Neuronal stem cell (in vitro differentiated cells): ENCODE results near the gene GALNTL6.
A peak's percentile ranks its signal among the peaks of the same experiment; 100 is the strongest.

Experiments used
- DNase-seq: peaks from one replicate; pipeline ENCODE4 v3.0.0-alpha.2; 2013; ENCODE audit warnings: low spot score
- H2AFZ ChIP-seq: one replicate; pipeline ENCODE4 v1.6.1; 2013; ENCODE audit warnings: mild to moderate bottlenecking, low read length, inconsistent platforms
- H2AK5ac ChIP-seq: 2 replicates; pipeline ENCODE4 v1.6.1; 2013; ENCODE audit warnings: low read depth, mild to moderate bottlenecking, inconsistent platforms, low read length, moderate library complexity, mixed read lengths
- H2BK120ac ChIP-seq: 2 replicates; pipeline ENCODE4 v1.6.1; 2013; ENCODE audit warnings: low read depth, mild to moderate bottlenecking, inconsistent platforms, low read length, moderate library complexity, mixed read lengths
- H2BK12ac ChIP-seq: one replicate; pipeline ENCODE4 v1.6.1; 2013; ENCODE audit warnings: low read length, inconsistent platforms
- H2BK15ac ChIP-seq: 2 replicates; pipeline ENCODE4 v1.6.1; 2013; ENCODE audit warnings: mild to moderate bottlenecking, low read length, inconsistent platforms, mixed read lengths
- H2BK5ac ChIP-seq: one replicate; pipeline ENCODE4 v1.6.1; 2013; ENCODE audit warnings: inconsistent platforms, mild to moderate bottlenecking, low read length, moderate library complexity
- H3K14ac ChIP-seq: one replicate; pipeline ENCODE4 v1.6.1; 2013; ENCODE audit warnings: low read length, inconsistent platforms
- H3K18ac ChIP-seq: 2 replicates; pipeline ENCODE4 v1.6.1; 2013; ENCODE audit warnings: low read length, inconsistent platforms
- H3K23ac ChIP-seq: 2 replicates; pipeline ENCODE4 v1.6.1; 2013; ENCODE audit warnings: low read depth, mild to moderate bottlenecking, mixed read lengths, low read length, inconsistent platforms; ENCODE audit not compliant: poor library complexity
- H3K27ac ChIP-seq: replicated peaks from 3 replicates; pipeline ENCODE4 v1.5.1; 2013; ENCODE audit warnings: low read length, inconsistent platforms
- H3K27me3 ChIP-seq, 3 experiments: 2 replicates each; pipeline ENCODE4 v1.6.1; 2013; ENCODE audit warnings: low read length in 3 of 3, mild to moderate bottlenecking in 2 of 3, inconsistent platforms in 1 of 3, low read depth in 1 of 3, mixed read lengths in 1 of 3, moderate library complexity in 1 of 3; ENCODE audit not compliant: control insufficient read depth in 3 of 3, insufficient read depth in 3 of 3
- H3K36me3 ChIP-seq, 2 donors: replicated peaks in 1 of 2; 2 replicates each; pipeline ENCODE4 v1.6.1; 2013; ENCODE audit warnings: low read length in 2 of 2; ENCODE audit not compliant: control insufficient read depth in 2 of 2, insufficient read depth in 2 of 2
- H3K4ac ChIP-seq: 2 replicates; pipeline ENCODE4 v1.6.1; 2013; ENCODE audit warnings: inconsistent platforms, mild to moderate bottlenecking, low read length, moderate library complexity
- H3K4me1 ChIP-seq, 2 donors: 1 replicate in 1 of 2; 2 replicates in 1 of 2; pipeline ENCODE4 v1.6.1; 2013; ENCODE audit warnings: low read length in 2 of 2, low read depth in 1 of 2; ENCODE audit not compliant: control insufficient read depth in 2 of 2, insufficient read depth in 1 of 2
- H3K4me2 ChIP-seq: one replicate; pipeline ENCODE4 v1.6.1; 2013; ENCODE audit warnings: mild to moderate bottlenecking, low read length, inconsistent platforms; ENCODE audit not compliant: insufficient read depth, poor library complexity, severe bottlenecking
- H3K4me3 ChIP-seq, 2 donors: 2 replicates each; pipeline ENCODE4 v1.5.1; 2013; ENCODE audit warnings: low read length in 2 of 2, mild to moderate bottlenecking in 2 of 2, inconsistent platforms in 1 of 2, moderate library complexity in 1 of 2
- H3K79me1 ChIP-seq: one replicate; pipeline ENCODE4 v1.6.1; 2013; ENCODE audit warnings: low read depth, mild to moderate bottlenecking, inconsistent platforms, low read length, moderate library complexity
- H3K9ac ChIP-seq: one replicate; pipeline ENCODE4 v1.6.1; 2013; ENCODE audit warnings: mild to moderate bottlenecking, low read depth, low read length, inconsistent platforms; ENCODE audit not compliant: poor library complexity
- H3K9me3 ChIP-seq, 2 donors: replicated peaks in 1 of 2; 2 replicates each; pipeline versions ENCODE3 to v1.6.1; 2013; ENCODE audit warnings: low read length in 2 of 2, mild to moderate bottlenecking in 2 of 2, inconsistent platforms in 1 of 2, low read depth in 1 of 2, mixed read lengths in 1 of 2, moderate library complexity in 1 of 2; ENCODE audit not compliant: control insufficient read depth in 2 of 2, insufficient read depth in 1 of 2
- H4K8ac ChIP-seq: one replicate; pipeline ENCODE4 v1.6.1; 2013; ENCODE audit warnings: low read depth, mild to moderate bottlenecking, inconsistent platforms, low read length, moderate library complexity
- H4K91ac ChIP-seq: one replicate; pipeline ENCODE4 v1.6.1; 2013; ENCODE audit warnings: low read length, low read depth, mild to moderate bottlenecking, inconsistent platforms; ENCODE audit not compliant: poor library complexity
- WGBS, 2 donors: extraction: QIAGEN DNeasy Blood & Tissue Kit; methylation state at CpG; one replicate each; pipeline ENCODE4 v1.1.7; 2013; ENCODE audit warnings: missing lambda C conversion rate in 2 of 2, mixed read lengths in 1 of 2; ENCODE audit not compliant: insufficient read length in 2 of 2, insufficient replicate concordance in 1 of 2; ENCODE audit errors: extremely low coverage in 2 of 2; 5-methylcytosine and 5-hydroxymethylcytosine counted together

Gene GALNTL6

DNA sequence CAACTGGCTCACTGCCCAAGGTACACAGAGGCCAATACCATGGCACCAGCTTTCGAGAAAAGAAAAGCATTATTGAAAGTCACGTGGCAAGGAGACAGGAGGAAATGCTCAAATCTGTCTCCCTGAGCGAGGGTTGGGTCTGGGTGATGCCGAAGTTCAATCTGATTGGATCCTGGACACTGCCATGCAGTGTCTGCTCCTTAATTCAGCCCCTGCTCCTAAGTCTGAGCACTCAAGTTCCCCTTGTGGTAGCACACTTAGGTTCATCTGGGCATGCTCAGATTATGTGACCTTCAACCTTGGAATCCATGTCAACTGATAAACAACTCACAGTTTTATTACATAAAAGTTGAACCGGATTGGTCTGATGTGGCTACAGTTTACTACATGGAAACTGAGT, 842.9 kb downstream of the GALNTL6 start:
- H2BK120ac ChIP-seq = no peak overlapping the region
- H2AK5ac ChIP-seq = no peak overlapping the region
- no peak overlapping the region for H3K4me2 ChIP-seq
- no peak overlapping the region for H3K18ac ChIP-seq
- H3K27ac ChIP-seq = no peak overlapping the region
- no peaks in the 10 kb centered on the region for H3K27me3 ChIP-seq
- H4K8ac ChIP-seq = no peak overlapping the region
- H3K36me3 ChIP-seq = no peaks in the 10 kb centered on the region
- WGBS, 2 donors = no CpG with 5 or more reads among the region's 5 CpGs
- no peaks in the 10 kb centered on the region for H3K79me1 ChIP-seq
- no peak overlapping the region for H3K4me3 ChIP-seq
- no peak overlapping the region for H2BK15ac ChIP-seq
- no peak for DNase-seq
- H3K14ac ChIP-seq = no peak overlapping the region
- peaks cover 1 to 39% of the 10 kb centered on the region in 2 donors for H3K4me1 ChIP-seq
- H2BK5ac ChIP-seq = no peak overlapping the region
- no peak overlapping the region for H3K23ac ChIP-seq
- no peak overlapping the region for H4K91ac ChIP-seq
- H2BK12ac ChIP-seq = no peak overlapping the region
- no peak overlapping the region for H3K4ac ChIP-seq
- H3K9ac ChIP-seq = no peak overlapping the region
- H3K9me3 ChIP-seq = no peaks in the 10 kb centered on the region
- no peak overlapping the region for H2AFZ ChIP-seq

DNA sequence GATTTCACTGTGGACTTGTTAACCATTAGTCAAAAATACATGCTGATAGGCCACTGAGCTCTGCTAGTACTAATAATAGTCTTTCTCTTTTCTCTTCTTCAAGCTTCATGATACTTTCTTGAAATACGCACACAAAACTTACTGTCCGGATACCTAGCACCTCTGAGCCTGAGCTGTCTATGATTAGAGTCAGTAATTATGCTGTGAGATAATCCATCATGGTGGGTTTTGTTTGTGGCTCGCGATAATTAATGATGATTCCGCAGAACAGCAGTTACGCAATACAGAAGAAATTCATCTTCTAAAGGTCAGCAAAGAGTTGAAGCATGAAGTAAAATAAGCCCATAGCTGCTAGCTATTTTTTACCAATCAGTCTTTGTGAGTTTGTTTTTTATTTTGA, 843.9 kb downstream of the GALNTL6 start:
- H3K36me3 ChIP-seq = no peaks in the 10 kb centered on the region
- H3K27me3 ChIP-seq = no peaks in the 10 kb centered on the region
- no peak overlapping the region for H2AFZ ChIP-seq
- H2BK5ac ChIP-seq = no peak overlapping the region
- no CpG with 5 or more reads among the region's 6 CpGs for WGBS, 2 donors
- H3K79me1 ChIP-seq = no peaks in the 10 kb centered on the region
- H3K9ac ChIP-seq = no peak overlapping the region
- H4K91ac ChIP-seq = no peak overlapping the region
- H3K14ac ChIP-seq = no peak overlapping the region
- no peak overlapping the region for H3K18ac ChIP-seq
- no peak overlapping the region for H2BK12ac ChIP-seq
- no peak overlapping the region for H2BK120ac ChIP-seq
- peaks cover 1 to 34% of the 10 kb centered on the region in 2 donors for H3K4me1 ChIP-seq
- no peak for DNase-seq
- no peak overlapping the region for H3K4me3 ChIP-seq
- H2AK5ac ChIP-seq = no peak overlapping the region
- H3K27ac ChIP-seq = no peak overlapping the region
- no peak overlapping the region for H3K23ac ChIP-seq
- H2BK15ac ChIP-seq = no peak overlapping the region
- H3K9me3 ChIP-seq = no peaks in the 10 kb centered on the region
- no peak overlapping the region for H4K8ac ChIP-seq
- H3K4ac ChIP-seq = no peak overlapping the region
- no peak overlapping the region for H3K4me2 ChIP-seq

DNA sequence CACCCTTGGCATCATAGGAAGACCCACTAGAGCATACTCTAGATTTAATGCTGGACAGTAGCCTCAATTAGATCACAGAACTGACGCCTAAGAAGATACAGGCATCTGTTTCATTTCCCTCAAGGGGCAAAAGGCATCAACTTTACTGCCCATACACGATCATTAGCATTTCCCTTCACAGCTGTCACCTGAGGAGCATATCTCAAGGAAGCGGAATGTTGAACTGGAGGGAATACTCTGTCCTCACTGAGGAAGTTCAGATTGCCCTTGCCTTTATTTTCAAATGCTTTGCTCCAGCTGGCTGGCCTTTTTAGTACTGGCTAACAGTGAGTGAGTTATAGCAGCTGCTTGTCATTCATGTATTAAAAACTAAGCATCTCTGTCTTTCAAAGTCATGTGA, 847.0 kb downstream of the GALNTL6 start:
- no CpG with 5 or more reads among the region's 3 CpGs for WGBS, 2 donors
- Histone ChIP-seq H3K79me1 (no peaks in the 10 kb centered on the region), H2BK12ac (no peak overlapping the region)

DNA sequence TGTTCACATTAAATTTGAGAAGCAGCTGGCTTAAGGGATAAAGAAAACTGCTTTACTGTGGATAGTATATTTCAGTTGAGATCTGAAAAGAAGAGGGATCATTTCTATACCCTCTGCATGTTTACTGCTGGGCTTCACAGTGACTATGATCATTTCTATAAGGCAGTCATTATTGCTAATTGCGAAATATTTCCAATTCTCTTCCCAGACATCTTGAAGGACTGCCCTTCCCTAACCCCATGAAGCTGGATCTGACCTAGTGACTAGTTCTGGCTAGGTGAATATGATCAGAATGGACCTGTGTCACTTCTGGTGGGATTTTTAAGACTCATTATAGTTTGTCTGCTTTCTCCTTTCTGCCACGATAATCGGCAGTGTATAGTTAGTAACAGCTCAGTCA, 848.9 kb downstream of the GALNTL6 start:
- no peak for DNase-seq
- no peak overlapping the region for H3K18ac ChIP-seq
- H3K36me3 ChIP-seq = no peaks in the 10 kb centered on the region
- no peak overlapping the region for H2AFZ ChIP-seq
- H3K9ac ChIP-seq = no peak overlapping the region
- H2AK5ac ChIP-seq = no peak overlapping the region
- H4K8ac ChIP-seq = no peak overlapping the region
- no peak overlapping the region for H3K4me2 ChIP-seq
- peaks cover 0 to 9% of the 10 kb centered on the region in 2 donors for H3K4me1 ChIP-seq
- no peak overlapping the region for H2BK12ac ChIP-seq
- H3K27ac ChIP-seq = no peak overlapping the region
- H2BK5ac ChIP-seq = no peak overlapping the region
- WGBS, 2 donors = no CpG with 5 or more reads among the region's 3 CpGs
- H3K9me3 ChIP-seq = no peaks in the 10 kb centered on the region
- no peak overlapping the region for H3K4ac ChIP-seq
- H3K27me3 ChIP-seq = no peaks in the 10 kb centered on the region
- H4K91ac ChIP-seq = no peak overlapping the region
- no peak overlapping the region for H3K14ac ChIP-seq
- H3K4me3 ChIP-seq = no peak overlapping the region
- no peak overlapping the region for H2BK15ac ChIP-seq
- no peak overlapping the region for H3K23ac ChIP-seq
- no peak overlapping the region for H2BK120ac ChIP-seq
- no peaks in the 10 kb centered on the region for H3K79me1 ChIP-seq

More for the DNA sequence above, 847.0 kb downstream of the GALNTL6 start:
- H2AFZ ChIP-seq = peak overlapping the region; percentile 12
- H3K9ac ChIP-seq = no peak overlapping the region
- H3K27ac ChIP-seq = no peak overlapping the region
- no peak overlapping the region for H4K8ac ChIP-seq
- no peak overlapping the region for H3K4me3 ChIP-seq
- peaks cover 0 to 10% of the 10 kb centered on the region in 2 donors for H3K4me1 ChIP-seq
- H3K4ac ChIP-seq = no peak overlapping the region
- H3K9me3 ChIP-seq = no peaks in the 10 kb centered on the region
- H3K18ac ChIP-seq = no peak overlapping the region
- H2BK5ac ChIP-seq = no peak overlapping the region
- no peaks in the 10 kb centered on the region for H3K36me3 ChIP-seq
- H3K14ac ChIP-seq = no peak overlapping the region
- DNase-seq = no peak
- no peak overlapping the region for H4K91ac ChIP-seq
- no peaks in the 10 kb centered on the region for H3K27me3 ChIP-seq
- no peak overlapping the region for H2BK15ac ChIP-seq
- no peak overlapping the region for H2AK5ac ChIP-seq
- no peak overlapping the region for H3K4me2 ChIP-seq
- H2BK120ac ChIP-seq = no peak overlapping the region
- H3K23ac ChIP-seq = no peak overlapping the region
